A549 (cell line): ENCODE measurements around the gene SAA1.

Experiments
- CBX8 ChIP-seq: fragments of 200-600 bp; sonication (generic); IDR thresholded peaks from 2 replicates; pipeline ENCODE4 v1.6.1; 2016
- POLR2A ChIP-seq: IDR thresholded peaks from 2 replicates; pipeline ENCODE4 v1.6.1; 2012; ENCODE audit warnings: mild to moderate bottlenecking, low read length
- TF ChIP-seq, protein P1 (sequence below): fragments of >200 bp; sonication (Bioruptor Twin); formaldehyde crosslinking; IDR thresholded peaks from 3 replicates; pipeline ENCODE4 v1.5.1; 2016
- TF ChIP-seq, protein P2 (sequence below): fragments of 450-650 bp; IDR thresholded peaks from 2 replicates; pipeline ENCODE4 v1.6.1; 2014; ENCODE audit warnings: antibody characterized with exemption
- TF ChIP-seq, protein P3 (sequence below): fragments of 150-350 bp; IDR thresholded peaks from 2 replicates; pipeline ENCODE4 v1.6.1; 2014; ENCODE audit warnings: low read depth, mild to moderate bottlenecking, low read length

DNA sequence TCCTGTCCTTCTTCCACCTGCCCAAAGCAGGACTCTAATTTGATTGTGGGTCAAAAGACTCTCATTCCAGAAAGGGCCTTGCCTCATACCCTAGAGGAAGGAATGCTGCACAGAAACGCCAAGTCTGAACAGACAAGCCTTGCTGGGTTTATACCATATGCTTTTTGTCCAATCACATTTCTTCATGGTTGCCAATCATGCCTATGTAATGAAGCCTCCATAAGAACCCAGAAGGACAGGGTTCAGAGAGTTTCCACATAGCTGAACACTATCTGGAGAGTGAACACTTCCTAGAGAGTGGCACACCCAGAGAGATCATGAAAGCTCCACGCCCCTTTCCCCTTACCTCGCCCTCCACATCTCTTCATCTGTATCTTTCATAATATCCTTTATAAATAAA lies 12.8 kb upstream of the SAA1 start:
- TF ChIP-seq POLR2A (no peak), CBX8 (no peak)
- TF ChIP-seq, protein P1, sequence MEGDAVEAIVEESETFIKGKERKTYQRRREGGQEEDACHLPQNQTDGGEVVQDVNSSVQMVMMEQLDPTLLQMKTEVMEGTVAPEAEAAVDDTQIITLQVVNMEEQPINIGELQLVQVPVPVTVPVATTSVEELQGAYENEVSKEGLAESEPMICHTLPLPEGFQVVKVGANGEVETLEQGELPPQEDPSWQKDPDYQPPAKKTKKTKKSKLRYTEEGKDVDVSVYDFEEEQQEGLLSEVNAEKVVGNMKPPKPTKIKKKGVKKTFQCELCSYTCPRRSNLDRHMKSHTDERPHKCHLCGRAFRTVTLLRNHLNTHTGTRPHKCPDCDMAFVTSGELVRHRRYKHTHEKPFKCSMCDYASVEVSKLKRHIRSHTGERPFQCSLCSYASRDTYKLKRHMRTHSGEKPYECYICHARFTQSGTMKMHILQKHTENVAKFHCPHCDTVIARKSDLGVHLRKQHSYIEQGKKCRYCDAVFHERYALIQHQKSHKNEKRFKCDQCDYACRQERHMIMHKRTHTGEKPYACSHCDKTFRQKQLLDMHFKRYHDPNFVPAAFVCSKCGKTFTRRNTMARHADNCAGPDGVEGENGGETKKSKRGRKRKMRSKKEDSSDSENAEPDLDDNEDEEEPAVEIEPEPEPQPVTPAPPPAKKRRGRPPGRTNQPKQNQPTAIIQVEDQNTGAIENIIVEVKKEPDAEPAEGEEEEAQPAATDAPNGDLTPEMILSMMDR: no peak
- TF ChIP-seq, protein P2, sequence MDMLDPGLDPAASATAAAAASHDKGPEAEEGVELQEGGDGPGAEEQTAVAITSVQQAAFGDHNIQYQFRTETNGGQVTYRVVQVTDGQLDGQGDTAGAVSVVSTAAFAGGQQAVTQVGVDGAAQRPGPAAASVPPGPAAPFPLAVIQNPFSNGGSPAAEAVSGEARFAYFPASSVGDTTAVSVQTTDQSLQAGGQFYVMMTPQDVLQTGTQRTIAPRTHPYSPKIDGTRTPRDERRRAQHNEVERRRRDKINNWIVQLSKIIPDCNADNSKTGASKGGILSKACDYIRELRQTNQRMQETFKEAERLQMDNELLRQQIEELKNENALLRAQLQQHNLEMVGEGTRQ: no peak
- TF ChIP-seq, protein P3, sequence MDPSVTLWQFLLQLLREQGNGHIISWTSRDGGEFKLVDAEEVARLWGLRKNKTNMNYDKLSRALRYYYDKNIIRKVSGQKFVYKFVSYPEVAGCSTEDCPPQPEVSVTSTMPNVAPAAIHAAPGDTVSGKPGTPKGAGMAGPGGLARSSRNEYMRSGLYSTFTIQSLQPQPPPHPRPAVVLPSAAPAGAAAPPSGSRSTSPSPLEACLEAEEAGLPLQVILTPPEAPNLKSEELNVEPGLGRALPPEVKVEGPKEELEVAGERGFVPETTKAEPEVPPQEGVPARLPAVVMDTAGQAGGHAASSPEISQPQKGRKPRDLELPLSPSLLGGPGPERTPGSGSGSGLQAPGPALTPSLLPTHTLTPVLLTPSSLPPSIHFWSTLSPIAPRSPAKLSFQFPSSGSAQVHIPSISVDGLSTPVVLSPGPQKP: no peak
